H9 (cell line): Measurements from ENCODE around the gene ZFR2. TPM values are rescaled to one million over a fixed set of nuclear protein-coding genes. Genes with fewer than 3 reads are reported as not detected.

Experiments
- DNase-seq: peaks from one replicate; pipeline ENCODE4 v3.0.0-alpha.2; 2017
- H2AFZ ChIP-seq: one replicate; pipeline ENCODE4 v1.6.1; 2013; ENCODE audit warnings: mild to moderate bottlenecking, low read length, control low read depth, moderate library complexity
- H2AK5ac ChIP-seq: 2 replicates; pipeline ENCODE4 v1.6.1; 2013; ENCODE audit warnings: low read length, control low read depth, mixed read lengths; ENCODE audit not compliant: insufficient read length
- H2BK120ac ChIP-seq: one replicate; pipeline ENCODE4 v1.6.1; 2013; ENCODE audit warnings: low read depth, mild to moderate bottlenecking, low read length, control low read depth, inconsistent platforms; ENCODE audit not compliant: poor library complexity, severe bottlenecking
- H2BK12ac ChIP-seq: 2 replicates; pipeline ENCODE4 v1.6.1; 2013; ENCODE audit warnings: low read length, control low read depth, mixed read lengths, low read depth; ENCODE audit not compliant: insufficient read length
- H2BK15ac ChIP-seq: 2 replicates; pipeline ENCODE4 v1.6.1; 2013; ENCODE audit warnings: low read depth, low read length, control low read depth
- H2BK20ac ChIP-seq: one replicate; pipeline ENCODE4 v1.6.1; 2013; ENCODE audit warnings: low read depth, mild to moderate bottlenecking, low read length, control low read depth, inconsistent platforms; ENCODE audit not compliant: poor library complexity, severe bottlenecking
- H2BK5ac ChIP-seq: 2 replicates; pipeline ENCODE4 v1.6.1; 2013; ENCODE audit warnings: low read length, control low read depth, mixed read lengths; ENCODE audit not compliant: insufficient read length
- H3K14ac ChIP-seq: 2 replicates; pipeline ENCODE4 v1.6.1; 2013; ENCODE audit warnings: low read length, control low read depth; ENCODE audit not compliant: insufficient read depth
- H3K18ac ChIP-seq: 2 replicates; pipeline ENCODE4 v1.6.1; 2013; ENCODE audit warnings: low read depth, mild to moderate bottlenecking, mixed read lengths, low read length, control low read depth; ENCODE audit not compliant: insufficient read length
- H3K23ac ChIP-seq: 2 replicates; pipeline ENCODE4 v1.6.1; 2013; ENCODE audit warnings: low read length, control low read depth, mixed read lengths, low read depth; ENCODE audit not compliant: insufficient read length
- H3K23me2 ChIP-seq: 2 replicates; pipeline ENCODE4 v1.6.1; 2013; ENCODE audit warnings: low read depth, mild to moderate bottlenecking, mixed read lengths, low read length, control low read depth; ENCODE audit not compliant: insufficient read length, poor library complexity, severe bottlenecking
- H3K27ac ChIP-seq: 2 replicates; pipeline ENCODE4 v1.5.1; 2013; ENCODE audit warnings: low read length, control low read depth, mixed read lengths, low read depth; ENCODE audit not compliant: insufficient read length
- H3K27me3 ChIP-seq: 2 replicates; pipeline ENCODE4 v1.6.1; 2013; ENCODE audit warnings: low read length, control low read depth, inconsistent platforms; ENCODE audit not compliant: insufficient read depth
- H3K4ac ChIP-seq: 2 replicates; pipeline ENCODE4 v1.6.1; 2013; ENCODE audit warnings: low read depth, mild to moderate bottlenecking, control low read depth, inconsistent platforms, low read length, moderate library complexity
- H3K4me1 ChIP-seq: 2 replicates; pipeline ENCODE4 v1.6.1; 2013; ENCODE audit warnings: low read length, control low read depth, inconsistent platforms; ENCODE audit not compliant: insufficient read depth
- H3K4me2 ChIP-seq: 2 replicates; pipeline ENCODE4 v1.6.1; 2013; ENCODE audit warnings: low read length, control low read depth, mixed read lengths; ENCODE audit not compliant: insufficient read length, insufficient read depth
- H3K56ac ChIP-seq: 2 replicates; pipeline ENCODE4 v1.6.1; 2013; ENCODE audit warnings: low read depth, mild to moderate bottlenecking, mixed read lengths, low read length, control low read depth; ENCODE audit not compliant: insufficient read length
- H3K79me1 ChIP-seq: 2 replicates; pipeline ENCODE4 v1.6.1; 2013; ENCODE audit warnings: low read depth, mild to moderate bottlenecking, moderate library complexity, low read length, control low read depth, inconsistent platforms; ENCODE audit not compliant: insufficient read depth, poor library complexity, severe bottlenecking
- H3K79me2 ChIP-seq: 2 replicates; pipeline ENCODE4 v1.6.1; 2013; ENCODE audit warnings: low read length, control low read depth, inconsistent platforms; ENCODE audit not compliant: insufficient read depth
- H3K9ac ChIP-seq: 2 replicates; pipeline ENCODE4 v1.6.1; 2013; ENCODE audit warnings: low read length, control low read depth, mixed read lengths; ENCODE audit not compliant: insufficient read length; ENCODE audit errors: extremely low read depth
- H3K9me3 ChIP-seq: one replicate; pipeline ENCODE4 v1.6.1; 2013; ENCODE audit warnings: low read depth, low read length, inconsistent platforms; ENCODE audit not compliant: control insufficient read depth
- H3T11ph ChIP-seq: one replicate; pipeline ENCODE4 v1.6.1; 2013; ENCODE audit warnings: mild to moderate bottlenecking, low read length, control low read depth, inconsistent platforms
- H4K20me1 ChIP-seq: one replicate; pipeline ENCODE4 v1.6.1; 2013; ENCODE audit not compliant: control insufficient read depth, insufficient read length, insufficient read depth
- H4K5ac ChIP-seq: 2 replicates; pipeline ENCODE4 v1.6.1; 2013; ENCODE audit warnings: low read depth, mild to moderate bottlenecking, mixed read lengths, low read length, control low read depth; ENCODE audit not compliant: insufficient read length
- H4K8ac ChIP-seq: replicated peaks from 2 replicates; pipeline ENCODE4 v1.6.1; 2013; ENCODE audit warnings: low read length, control low read depth, mixed read lengths, low read depth; ENCODE audit not compliant: insufficient read length
- H4K91ac ChIP-seq: 2 replicates; pipeline ENCODE4 v1.6.1; 2013; ENCODE audit warnings: low read depth, mild to moderate bottlenecking, moderate library complexity, mixed read lengths, low read length, control low read depth; ENCODE audit not compliant: insufficient read length
- H3K27ac Mint-ChIP-seq, 3 experiments: 2 replicates in 2 of 3; 3 replicates in 1 of 3; pipeline ENCODE4 v1.8.0; 2020 to 2021; ENCODE audit warnings: mixed read lengths in 3 of 3, mild to moderate bottlenecking in 1 of 3, moderate library complexity in 1 of 3
- H3K27me3 Mint-ChIP-seq: 2 replicates; pipeline ENCODE4 v1.8.0; 2021; ENCODE audit warnings: low read depth, mild to moderate bottlenecking, moderate library complexity, mixed read lengths
- H3K36me3 Mint-ChIP-seq, 3 experiments: 2 replicates in 2 of 3; 3 replicates in 1 of 3; pipeline ENCODE4 v1.8.0; 2020 to 2021; ENCODE audit warnings: low read depth in 3 of 3, mixed read lengths in 3 of 3; ENCODE audit not compliant: insufficient read depth in 1 of 3
- H3K4me1 Mint-ChIP-seq, 2 experiments: 2 replicates each; pipeline ENCODE4 v1.8.0; 2020; ENCODE audit warnings: mixed read lengths in 2 of 2
- H3K4me3 Mint-ChIP-seq, 2 experiments: 2 replicates in 1 of 2; 3 replicates in 1 of 2; pipeline ENCODE4 v1.8.0; 2020 to 2021; ENCODE audit warnings: mild to moderate bottlenecking in 2 of 2, mixed read lengths in 2 of 2, moderate library complexity in 1 of 2
- H3K9me3 Mint-ChIP-seq, 2 experiments: 2 replicates in 1 of 2; 3 replicates in 1 of 2; pipeline ENCODE4 v1.8.0; 2020; ENCODE audit warnings: mild to moderate bottlenecking in 2 of 2, mixed read lengths in 2 of 2, moderate library complexity in 1 of 2
- WGBS: extraction: QIAGEN DNeasy Blood & Tissue Kit; methylation state at CpG from one replicate; pipeline ENCODE4 v1.1.7; 2013; ENCODE audit warnings: missing lambda C conversion rate, low lambda C conversion rate, mixed read lengths; ENCODE audit not compliant: insufficient read length; ENCODE audit errors: extremely low coverage; 5-methylcytosine and 5-hydroxymethylcytosine counted together
- total RNA-seq: library from RNA; stranded (reverse); gene quantifications from 2 replicates; pipeline ENCODE4 v1.2.1, GENCODE V29; 2021
- TF ChIP-seq, protein P1 (sequence below): fragments of 200-600 bp; sonication (generic); conservative IDR thresholded peaks from 3 replicates; pipeline ENCODE4 v1.8.0; 2021; ENCODE audit warnings: antibody characterized with exemption, mild to moderate bottlenecking

Gene ZFR2
- total RNA-seq, 1 experiment from 2014 or later, result 18.3 TPM

GRCh38 chr19:3821857-3822364 is 46.9 kb downstream of the ZFR2 start:
- no peaks in the 10 kb centered on the region for H4K20me1 ChIP-seq
- Mint-ChIP-seq H3K36me3 (no peaks in the 10 kb centered on the region), H3K27me3 (peaks cover 23% of the 10 kb centered on the region), H3K4me3 (no peak overlapping the region), H3K27ac (no peak overlapping the region; a peak in 1 of 7 replicates), H3K9me3 (no peaks in the 10 kb centered on the region), H3K4me1 (no peaks in the 10 kb centered on the region; a peak in 1 of 4 replicates)
- H4K5ac ChIP-seq, result no peak overlapping the region
- H3K79me2 ChIP-seq, result no peaks in the 10 kb centered on the region
- H3K4me2 ChIP-seq, result no peak overlapping the region
- no peak overlapping the region for H3K27ac ChIP-seq
- no peak overlapping the region for H2BK120ac ChIP-seq
- no peak overlapping the region; the same call in 1 of the 2 replicates for H3K14ac ChIP-seq
- H2BK12ac ChIP-seq, result no peak overlapping the region
- no peak overlapping the region for H2BK15ac ChIP-seq
- no peak overlapping the region for H3K4ac ChIP-seq
- H3K23me2 ChIP-seq, result no peaks in the 10 kb centered on the region
- H2AFZ ChIP-seq, result no peak overlapping the region
- H3K27me3 ChIP-seq, result no peaks in the 10 kb centered on the region
- no CpG with 5 or more reads among the region's 43 CpGs for WGBS
- no peaks in the 10 kb centered on the region for H3K4me1 ChIP-seq
- no peak overlapping the region for H2BK5ac ChIP-seq
- no peak overlapping the region for H2BK20ac ChIP-seq
- peak overlapping the region; percentile 76 for H3K18ac ChIP-seq
- no peaks in the 10 kb centered on the region for H3K9me3 ChIP-seq
- DNase-seq, result peak; percentile 89
- H3T11ph ChIP-seq, result no peak overlapping the region
- no peak overlapping the region for H3K23ac ChIP-seq
- H4K8ac ChIP-seq, result no peak overlapping the region
- H4K91ac ChIP-seq, result no peak overlapping the region
- no peaks in the 10 kb centered on the region for H3K79me1 ChIP-seq
- no peak overlapping the region for H2AK5ac ChIP-seq
- TF ChIP-seq, protein P1, sequence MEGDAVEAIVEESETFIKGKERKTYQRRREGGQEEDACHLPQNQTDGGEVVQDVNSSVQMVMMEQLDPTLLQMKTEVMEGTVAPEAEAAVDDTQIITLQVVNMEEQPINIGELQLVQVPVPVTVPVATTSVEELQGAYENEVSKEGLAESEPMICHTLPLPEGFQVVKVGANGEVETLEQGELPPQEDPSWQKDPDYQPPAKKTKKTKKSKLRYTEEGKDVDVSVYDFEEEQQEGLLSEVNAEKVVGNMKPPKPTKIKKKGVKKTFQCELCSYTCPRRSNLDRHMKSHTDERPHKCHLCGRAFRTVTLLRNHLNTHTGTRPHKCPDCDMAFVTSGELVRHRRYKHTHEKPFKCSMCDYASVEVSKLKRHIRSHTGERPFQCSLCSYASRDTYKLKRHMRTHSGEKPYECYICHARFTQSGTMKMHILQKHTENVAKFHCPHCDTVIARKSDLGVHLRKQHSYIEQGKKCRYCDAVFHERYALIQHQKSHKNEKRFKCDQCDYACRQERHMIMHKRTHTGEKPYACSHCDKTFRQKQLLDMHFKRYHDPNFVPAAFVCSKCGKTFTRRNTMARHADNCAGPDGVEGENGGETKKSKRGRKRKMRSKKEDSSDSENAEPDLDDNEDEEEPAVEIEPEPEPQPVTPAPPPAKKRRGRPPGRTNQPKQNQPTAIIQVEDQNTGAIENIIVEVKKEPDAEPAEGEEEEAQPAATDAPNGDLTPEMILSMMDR, result peak; percentile 100
- H3K9ac ChIP-seq, result no peak overlapping the region
- H3K56ac ChIP-seq, result no peak overlapping the region
